Body of pancreas (tissue), 4 donors: ENCODE results near the gene E2F1. TPM values are rescaled to one million over a fixed set of nuclear protein-coding genes. Genes with fewer than 3 reads are reported as not detected.
A peak's percentile ranks its signal among the peaks of the same experiment; 100 is the strongest.

Experiments
- ATAC-seq: fragments of 150-250 bp; one replicate; pipeline ENCODE4 v1.9.1; 2016
- DNase-seq, 4 donors: peaks; one replicate each; pipeline ENCODE4 v3.0.0-alpha.2; 2019
- H3K27ac ChIP-seq, 4 donors: fragments of 200-600 bp; sonication (generic); 1 replicate in 3 of 4; 2 replicates in 1 of 4; pipeline versions ENCODE4 v1.5.1 to v1.6.1; 2016 to 2019; ENCODE audit warnings: mild to moderate bottlenecking in 1 of 4, mixed read lengths in 1 of 4, moderate library complexity in 1 of 4
- H3K27me3 ChIP-seq, 2 donors: fragments of 200-600 bp; sonication (generic); one replicate each; pipeline ENCODE4 v1.6.0; 2016; ENCODE audit warnings: mild to moderate bottlenecking in 1 of 2
- H3K36me3 ChIP-seq, 2 donors: fragments of 200-600 bp; sonication (generic); replicated peaks in 1 of 2; 2 replicates each; pipeline ENCODE4 v1.5.1; 2016; ENCODE audit warnings: low read depth in 2 of 2; ENCODE audit not compliant: insufficient read depth in 1 of 2
- H3K4me1 ChIP-seq: fragments of 200-600 bp; sonication (generic); one replicate; pipeline ENCODE4 v1.6.0; 2016
- H3K4me3 ChIP-seq, 2 donors: fragments of 200-600 bp; sonication (generic); 1 replicate in 1 of 2; 2 replicates in 1 of 2; pipeline ENCODE4 v1.5.1; 2016 to 2019
- H3K9me3 ChIP-seq, 3 donors: fragments of 200-600 bp; sonication (generic); 1 replicate in 2 of 3; 2 replicates in 1 of 3; pipeline ENCODE4 v1.5.1; 2016
- POLR2A ChIP-seq, 3 donors: fragments of 450-650 bp; IDR thresholded peaks; one replicate each; pipeline ENCODE4 v1.6.1; 2016; ENCODE audit warnings: antibody characterized with exemption in 3 of 3, mild to moderate bottlenecking in 2 of 3
- WGBS, 2 donors: methylation state at CpG; one replicate each; pipeline ENCODE4 v1.1.5; 2017; 5-methylcytosine and 5-hydroxymethylcytosine counted together
- intact Hi-C: fragments of 100-400 bp; cut with DNase I; formaldehyde crosslinking; loops from one replicate; pipeline ENCODE4 v1.15.1; 2023
- total RNA-seq, 2 donors: library from RNA; depleted of rRNA; stranded (reverse); fragments of >200 nt; gene quantifications; one replicate each; pipeline ENCODE4 v1.1.0, GENCODE V29; 2016
- TF ChIP-seq, protein P1 (sequence below), 7 experiments: fragments of 450-650 bp in 4 of 7; fragments of 200-600 bp in 3 of 7; sonication (generic) in 3 of 7; IDR thresholded peaks; one replicate each; pipeline ENCODE4 v1.5.1; 2016 to 2019; ENCODE audit warnings: antibody characterized with exemption in 7 of 7

E2F1 gene
- total RNA-seq, 2 donors from 2014 or later = 0.66 TPM; not detected in 1

DNA sequence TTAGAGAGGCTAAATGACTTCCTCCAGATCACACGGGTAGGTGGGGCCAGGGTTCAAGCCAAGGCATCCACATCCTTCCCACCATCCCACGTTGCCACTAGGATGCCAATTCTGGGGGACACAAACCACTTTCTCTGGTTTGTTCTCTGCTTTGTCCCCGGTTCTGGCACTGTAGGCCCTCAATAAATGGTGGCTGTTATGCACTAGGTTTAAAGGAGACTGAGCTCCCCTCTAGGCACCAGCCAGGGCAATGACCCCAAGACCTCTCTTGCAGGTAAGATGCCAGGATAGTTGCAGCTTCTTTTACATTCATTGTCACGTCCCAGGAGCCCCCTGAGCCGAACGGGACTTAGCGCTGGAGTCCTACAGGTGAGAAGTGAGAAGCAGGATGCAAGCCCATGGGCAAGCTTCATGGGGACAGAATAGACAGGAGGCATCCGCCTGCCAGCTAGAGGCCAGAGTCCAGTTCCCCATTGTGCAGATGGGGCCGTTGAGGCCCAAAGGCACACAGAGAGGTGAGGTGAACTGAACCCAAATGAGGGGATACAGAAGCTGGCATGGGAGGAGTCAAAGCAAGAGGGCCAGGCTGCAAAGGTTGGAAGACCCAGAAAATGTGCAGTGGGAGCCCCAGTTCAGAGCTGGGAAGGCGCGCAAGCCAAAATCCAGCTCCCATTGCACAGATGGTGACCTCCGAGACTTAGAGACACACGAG lies 33.2 kb upstream of the E2F1 start:
- WGBS, 2 donors = 37 to 41% methylated on average over 5 to 13 of the region's 13 CpGs
- DNase-seq (no peak), ATAC-seq (no peak)
- H3K36me3 ChIP-seq = no peaks in the 10 kb centered on the region
- H3K27me3 ChIP-seq = no peaks in the 10 kb centered on the region
- peak overlapping the region; percentile 52 to 75 (median 64) for H3K27ac ChIP-seq
- H3K4me1 ChIP-seq = peaks cover 18% of the 10 kb centered on the region
- TF ChIP-seq, protein P1, sequence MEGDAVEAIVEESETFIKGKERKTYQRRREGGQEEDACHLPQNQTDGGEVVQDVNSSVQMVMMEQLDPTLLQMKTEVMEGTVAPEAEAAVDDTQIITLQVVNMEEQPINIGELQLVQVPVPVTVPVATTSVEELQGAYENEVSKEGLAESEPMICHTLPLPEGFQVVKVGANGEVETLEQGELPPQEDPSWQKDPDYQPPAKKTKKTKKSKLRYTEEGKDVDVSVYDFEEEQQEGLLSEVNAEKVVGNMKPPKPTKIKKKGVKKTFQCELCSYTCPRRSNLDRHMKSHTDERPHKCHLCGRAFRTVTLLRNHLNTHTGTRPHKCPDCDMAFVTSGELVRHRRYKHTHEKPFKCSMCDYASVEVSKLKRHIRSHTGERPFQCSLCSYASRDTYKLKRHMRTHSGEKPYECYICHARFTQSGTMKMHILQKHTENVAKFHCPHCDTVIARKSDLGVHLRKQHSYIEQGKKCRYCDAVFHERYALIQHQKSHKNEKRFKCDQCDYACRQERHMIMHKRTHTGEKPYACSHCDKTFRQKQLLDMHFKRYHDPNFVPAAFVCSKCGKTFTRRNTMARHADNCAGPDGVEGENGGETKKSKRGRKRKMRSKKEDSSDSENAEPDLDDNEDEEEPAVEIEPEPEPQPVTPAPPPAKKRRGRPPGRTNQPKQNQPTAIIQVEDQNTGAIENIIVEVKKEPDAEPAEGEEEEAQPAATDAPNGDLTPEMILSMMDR (IDR thresholded peaks at IDR 0.05) = no peak
- TF ChIP-seq POLR2A (IDR thresholded peaks at IDR 0.05) = no peak
- intact Hi-C loops = no loop called here
- H3K4me3 ChIP-seq = peak overlapping the region; percentile 72 to 75
- H3K9me3 ChIP-seq = no peaks in the 10 kb centered on the region

DNA sequence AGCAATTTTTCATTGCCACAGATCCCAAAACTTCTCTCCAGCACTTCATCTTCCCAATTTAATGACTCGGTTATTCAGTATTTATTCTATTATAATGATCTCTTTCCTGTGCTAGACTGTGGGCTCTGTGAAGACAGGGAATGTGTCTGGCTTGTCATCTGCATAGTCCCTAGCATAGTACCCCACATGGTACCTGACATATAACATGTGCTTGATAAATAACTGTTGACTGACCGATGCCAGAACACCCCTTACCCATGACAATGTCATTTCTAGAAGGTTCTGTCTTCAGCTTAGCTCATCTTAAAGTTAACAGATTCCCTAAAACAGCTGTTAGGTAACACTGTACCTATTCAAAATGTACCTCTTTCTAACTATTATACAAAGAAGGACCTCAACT lies 30.3 kb upstream of the E2F1 start:
- TF ChIP-seq POLR2A (IDR thresholded peaks at IDR 0.05) = no peak
- TF ChIP-seq, protein P1 (IDR thresholded peaks at IDR 0.05) = no peak
- Histone ChIP-seq H3K4me1 (peaks cover 18% of the 10 kb centered on the region), H3K27ac (no peak overlapping the region), H3K27me3 (no peaks in the 10 kb centered on the region), H3K4me3 (no peak overlapping the region), H3K36me3 (peaks cover 0 to 7% of the 10 kb centered on the region in 2 donors), H3K9me3 (no peaks in the 10 kb centered on the region)
- ATAC-seq (no peak), DNase-seq (no peak)
- WGBS, 2 donors = 83 to 87% methylated on average over 2 of the region's 2 CpGs
- intact Hi-C loops = no loop called here

GRCh38 chr20:33713865-33714367 lies 27.7 kb upstream of the E2F1 start:
- 81 to 82% methylated on average over 8 to 10 of the region's 10 CpGs for WGBS, 2 donors

DNA sequence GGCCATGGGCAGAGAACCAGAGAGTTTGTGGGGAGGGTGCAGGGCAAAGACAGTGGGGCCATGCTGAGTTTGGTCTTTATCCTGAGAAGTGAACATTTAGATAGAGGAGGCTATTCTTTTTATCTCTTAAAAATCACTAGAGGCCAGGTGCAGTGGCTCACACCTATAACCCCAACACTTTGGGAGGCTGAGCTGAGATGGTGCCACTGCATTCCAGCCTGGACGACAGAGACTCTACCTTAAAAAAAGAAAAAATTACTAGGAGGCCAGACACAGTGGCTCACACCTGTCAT lies 25.2 kb upstream of the E2F1 start:
- no peak for TF ChIP-seq POLR2A (IDR thresholded peaks at IDR 0.05)
- TF ChIP-seq, protein P1 (IDR thresholded peaks at IDR 0.05) = no peak
- ATAC-seq (no peak), DNase-seq (no peak)
- WGBS, 2 donors = 0 to 56% methylated on average over 1 of the region's 1 CpG
- no peaks in the 10 kb centered on the region for H3K4me1 ChIP-seq
- no peak overlapping the region for H3K4me3 ChIP-seq
- H3K27ac ChIP-seq = no peak overlapping the region
- no peaks in the 10 kb centered on the region for H3K27me3 ChIP-seq
- intact Hi-C loops = no loop called here
- H3K9me3 ChIP-seq = no peaks in the 10 kb centered on the region
- peaks cover 0 to 7% of the 10 kb centered on the region in 2 donors for H3K36me3 ChIP-seq

More at GRCh38 chr20:33713865-33714367, 27.7 kb upstream of the E2F1 start:
- DNase-seq (no peak), ATAC-seq (no peak)
- Histone ChIP-seq H3K9me3 (no peaks in the 10 kb centered on the region), H3K27ac (no peak overlapping the region), H3K4me3 (no peak overlapping the region), H3K27me3 (no peaks in the 10 kb centered on the region), H3K36me3 (peaks cover 0 to 7% of the 10 kb centered on the region in 2 donors), H3K4me1 (peaks cover 6% of the 10 kb centered on the region)
- intact Hi-C loops = no loop called here
- TF ChIP-seq, protein P1 (IDR thresholded peaks at IDR 0.05) = no peak
- TF ChIP-seq POLR2A (IDR thresholded peaks at IDR 0.05) = no peak
